CD1c-positive myeloid dendritic cell (primary cell): Measurements from ENCODE around the gene GPR176.

Experiments used
- DNase-seq: peaks from one replicate; pipeline ENCODE4 v3.0.0-alpha.2; 2016; ENCODE audit errors: extremely low spot score

The GPR176 gene

DNA sequence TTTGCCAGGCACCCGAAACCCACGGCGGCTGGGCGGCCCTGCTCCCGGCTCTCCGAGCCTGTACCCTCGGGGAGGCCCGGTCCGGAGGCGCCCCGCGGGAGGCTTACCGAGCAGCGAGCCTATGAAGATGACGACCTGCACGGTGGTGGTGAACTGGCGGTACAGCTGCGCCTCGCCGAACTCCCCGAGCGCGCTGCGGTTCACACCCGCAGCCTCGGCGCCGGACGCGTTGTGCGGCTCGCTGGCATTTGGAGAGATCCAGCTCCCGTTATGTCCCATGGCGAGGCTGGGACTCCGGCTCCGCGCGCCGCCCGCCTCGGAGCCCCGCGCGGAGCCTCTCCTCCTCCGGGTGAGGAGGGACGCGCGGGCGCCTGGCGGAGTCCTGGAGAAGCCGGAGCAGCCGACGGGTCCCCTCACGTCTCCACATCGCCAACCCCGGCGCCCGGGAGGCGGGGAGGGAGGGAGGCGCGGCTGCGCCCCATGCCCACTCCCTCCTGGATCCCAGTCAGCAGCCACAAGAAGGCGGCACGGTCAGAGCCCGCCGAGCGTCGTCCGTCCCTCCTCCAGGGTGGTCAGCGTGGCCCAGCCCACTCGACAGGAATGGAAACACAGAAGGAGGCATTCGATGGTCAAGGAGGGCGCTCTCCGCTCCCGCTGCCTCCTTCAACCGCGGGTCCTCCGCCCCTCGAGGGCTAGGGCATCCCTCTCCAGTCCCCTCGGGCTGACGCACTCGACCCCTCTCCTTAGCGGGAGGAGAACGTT lies at the start of gene GPR176:
GPR176 (minus strand) TSS at position 519 of the 762 bp plus-strand sequence; CDS start at position 279, 240 bp downstream.
- peak; percentile 40 for DNase-seq

DNA sequence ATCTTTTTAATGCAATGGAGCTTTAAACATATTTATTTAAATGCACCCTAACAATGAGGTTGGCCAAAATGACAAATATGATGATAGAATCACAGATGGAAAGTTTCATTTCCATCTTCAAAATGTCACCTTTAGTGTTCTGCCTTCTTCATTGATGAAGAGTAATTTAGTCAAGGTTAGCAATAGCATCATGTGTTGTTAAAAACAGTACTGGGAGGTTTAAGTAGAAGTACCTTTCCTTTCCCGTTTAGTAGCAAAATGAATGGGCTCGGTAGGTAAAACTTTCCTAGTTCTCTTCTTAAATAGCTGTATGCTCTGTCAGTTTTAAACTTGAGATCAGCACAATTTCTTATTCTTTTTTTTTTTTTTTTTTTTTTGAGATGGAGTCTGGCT lies 48.9 kb upstream of the GPR176 start:
- no peak for DNase-seq

GRCh38 chr15:39968273-39969001 lies 48.4 kb upstream of the GPR176 start:
- DNase-seq: no peak

DNA sequence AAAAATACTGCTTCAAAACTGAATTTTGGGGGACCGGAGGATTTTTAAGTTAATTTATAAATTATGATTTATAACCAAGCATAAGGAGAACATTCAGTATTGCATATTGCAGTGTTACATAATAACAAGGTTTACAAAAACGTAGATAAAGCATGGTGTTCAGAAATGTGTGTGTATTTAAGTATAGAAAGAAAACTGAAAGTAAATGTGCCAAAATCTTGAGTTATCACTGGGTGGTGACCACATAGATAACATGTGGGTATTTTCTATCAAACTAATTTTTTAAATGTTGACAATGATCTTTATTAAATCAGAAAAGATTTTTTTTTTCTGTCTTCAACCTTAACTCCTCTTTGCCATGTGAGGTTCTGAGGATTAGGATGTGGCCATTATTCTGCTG lies 46.5 kb upstream of the GPR176 start:
- no peak for DNase-seq

DNA sequence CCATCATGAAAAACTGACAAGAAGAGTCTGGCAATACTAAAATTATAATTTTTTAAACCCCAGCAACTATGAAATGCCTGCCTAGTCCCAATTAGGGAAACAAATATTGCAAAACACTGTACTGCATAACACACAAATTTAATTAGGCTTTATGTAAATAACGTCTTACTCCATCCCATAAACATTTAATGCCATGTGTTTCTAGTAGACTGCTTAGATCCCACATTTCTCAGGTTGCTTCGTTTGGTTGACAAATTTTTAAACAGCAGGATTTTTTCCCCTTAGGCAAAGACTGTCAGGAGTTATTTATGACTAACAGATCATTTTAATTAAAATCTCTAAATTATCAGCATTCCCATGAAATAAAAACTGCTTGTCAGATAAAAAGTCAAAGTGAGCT lies 43.7 kb upstream of the GPR176 start:
- no peak for DNase-seq

DNA sequence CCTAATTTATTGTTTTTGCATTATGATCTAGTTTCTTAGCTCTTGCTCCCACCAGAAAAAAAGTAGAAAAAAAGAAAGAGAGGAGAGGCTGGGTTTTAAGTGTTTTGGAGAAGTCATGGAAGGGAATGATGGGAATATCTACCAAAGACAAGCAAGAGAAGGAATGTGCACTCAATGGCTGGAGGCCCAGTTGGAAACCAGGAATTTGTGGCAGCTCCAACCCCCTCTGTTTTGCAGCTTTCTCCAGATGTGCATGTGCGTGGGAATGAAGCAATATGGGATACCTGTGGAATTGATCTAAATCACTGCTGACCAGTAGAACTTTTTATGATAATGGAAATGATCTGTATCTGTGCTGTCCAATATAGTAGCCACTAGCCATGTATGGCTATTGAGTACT lies 41.0 kb upstream of the GPR176 start:
- DNase-seq: no peak

GRCh38 chr15:39960411-39960810 lies 40.3 kb upstream of the GPR176 start:
- peak; percentile 11 for DNase-seq

DNA sequence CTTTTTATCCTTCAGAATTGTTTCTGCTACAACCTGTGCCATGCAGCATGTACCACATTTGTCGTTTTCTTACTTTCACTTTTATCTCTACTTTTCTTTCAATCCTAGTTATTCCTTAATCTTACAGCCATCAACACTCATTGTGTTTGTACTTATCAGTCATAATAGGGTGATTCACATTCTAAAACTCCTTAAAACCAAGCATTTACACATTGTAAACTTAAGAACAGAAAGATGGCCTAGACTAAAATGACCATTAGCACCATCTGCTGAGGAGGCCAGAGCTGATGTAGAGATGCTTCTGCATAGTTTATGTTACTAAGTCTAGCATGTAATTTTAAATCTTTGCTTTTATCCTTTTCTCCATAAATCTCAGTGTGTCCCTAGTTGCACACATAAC lies 39.3 kb upstream of the GPR176 start:
- no peak for DNase-seq

DNA sequence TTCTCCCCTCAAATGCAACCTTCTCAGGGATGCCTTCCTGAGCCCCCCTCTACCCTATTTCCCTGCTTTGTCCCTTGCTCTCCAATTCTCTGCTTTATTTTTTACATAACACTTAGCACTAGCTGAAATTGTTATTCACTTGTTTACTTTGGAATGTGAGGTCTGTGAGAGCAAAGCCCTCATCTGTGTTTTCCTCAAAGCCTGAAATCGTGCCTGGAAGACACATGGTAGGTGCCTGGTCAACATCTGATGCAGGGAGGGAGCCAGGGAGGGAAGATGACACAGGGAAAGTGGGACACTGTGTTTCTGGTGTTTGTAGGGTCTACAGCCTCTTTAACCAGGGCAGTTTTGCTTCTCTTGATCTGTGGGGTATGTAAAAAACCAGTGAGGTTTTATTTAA lies 37.4 kb upstream of the GPR176 start:
- no peak for DNase-seq

- no peak for DNase-seq
Observed at GRCh38 chr15:39953521-39953920, 33.5 kb upstream of the GPR176 start.

- no peak for DNase-seq
Observed at GRCh38 chr15:39951561-39951960, 31.5 kb upstream of the GPR176 start.

DNA sequence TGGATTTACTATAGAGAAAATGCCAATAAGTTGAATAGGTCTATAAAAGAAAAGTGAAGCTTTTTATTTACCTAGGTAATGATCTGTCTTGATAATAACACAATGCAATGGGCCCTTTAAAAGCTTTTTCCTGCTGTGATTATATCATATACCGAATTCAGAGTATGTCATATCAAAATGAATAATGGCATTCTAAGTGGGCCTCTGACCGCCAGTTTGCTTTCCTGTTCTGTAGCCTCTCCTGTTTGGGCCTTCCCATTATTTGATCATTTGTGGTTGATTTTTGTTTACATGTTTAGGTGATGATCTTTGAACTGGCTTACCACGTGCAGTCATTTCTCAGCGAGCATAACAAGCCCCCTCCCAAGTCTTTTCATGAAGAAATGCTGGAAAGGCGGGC lies 28.8 kb upstream of the GPR176 start:
- DNase-seq: no peak

DNA sequence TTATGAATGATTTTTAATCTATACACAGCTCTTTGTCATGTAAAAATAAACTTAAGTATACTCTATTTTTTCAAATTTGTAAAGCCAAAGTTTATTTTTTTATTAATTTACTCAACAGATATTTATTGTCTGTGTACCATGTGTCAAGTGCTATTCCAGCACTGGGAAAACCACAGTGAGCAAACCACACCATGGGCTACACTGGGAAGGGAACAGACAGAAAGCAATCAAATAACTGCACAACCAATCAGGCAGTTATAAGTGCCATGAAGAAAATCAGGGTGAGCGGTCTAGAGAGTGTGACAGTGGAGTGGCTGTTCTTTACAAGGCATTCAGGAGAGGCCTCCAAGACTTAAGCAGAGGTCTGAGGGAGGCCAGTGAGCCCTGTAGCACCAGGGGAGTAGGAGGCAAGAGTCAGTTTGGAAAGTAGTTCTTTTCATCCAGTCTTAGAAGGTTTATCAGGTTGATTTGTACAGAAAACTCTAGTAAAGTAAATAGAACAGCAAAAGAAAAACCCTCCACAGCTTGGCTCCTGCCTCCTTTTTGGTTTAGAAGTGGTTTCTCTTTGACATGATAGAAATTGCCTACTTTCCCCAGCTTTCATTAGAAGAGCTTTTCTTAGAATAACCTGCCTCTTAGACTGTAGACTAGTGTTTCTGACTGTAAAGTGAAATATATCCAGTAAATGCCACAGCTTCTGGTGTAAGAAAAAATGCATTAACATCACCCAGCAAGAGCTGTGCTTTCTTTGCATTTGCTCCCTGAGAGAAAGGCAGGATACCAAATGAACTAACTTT lies 27.5 kb upstream of the GPR176 start:
- no peak for DNase-seq

DNA sequence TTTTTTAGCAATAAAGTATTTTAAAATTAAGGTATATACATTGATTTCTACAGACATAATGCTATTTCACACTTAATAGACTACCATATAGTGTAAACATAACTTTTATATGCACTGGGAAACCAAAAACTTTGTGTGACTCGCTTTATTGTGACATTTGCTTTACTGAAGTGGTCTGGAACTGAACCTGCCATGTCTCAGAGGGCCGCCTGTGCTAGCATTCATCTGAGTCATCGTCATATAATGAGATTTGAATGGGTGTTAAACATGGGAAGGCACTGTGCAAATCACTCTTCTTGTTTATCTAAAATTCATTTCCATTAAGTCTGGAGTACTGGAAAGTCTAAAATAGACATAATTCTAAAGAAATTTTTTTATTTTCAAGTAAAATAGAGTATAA lies 26.8 kb upstream of the GPR176 start:
- no peak for DNase-seq

DNA sequence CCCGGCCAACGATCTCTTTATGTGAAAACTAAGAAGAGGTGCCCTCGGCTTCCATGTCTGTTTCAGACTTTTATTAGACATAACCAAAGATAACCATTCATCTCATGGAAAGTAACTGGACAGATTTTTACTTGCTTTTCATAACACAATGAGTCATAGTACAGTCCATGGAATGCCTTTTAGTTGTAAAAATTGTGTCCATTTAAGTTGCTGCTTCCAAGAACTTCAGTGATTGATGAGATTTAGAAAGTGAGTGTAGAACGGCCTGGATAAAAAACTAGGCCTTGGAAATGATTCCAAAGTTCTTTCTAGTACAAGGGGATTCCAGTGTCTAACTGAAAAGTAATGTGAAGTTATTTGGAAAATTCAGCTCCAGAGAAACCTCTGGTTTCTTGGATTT lies 24.7 kb upstream of the GPR176 start:
- no peak for DNase-seq

- DNase-seq: no peak
Observed at GRCh38 chr15:39942753-39943150, 22.7 kb upstream of the GPR176 start.

DNA sequence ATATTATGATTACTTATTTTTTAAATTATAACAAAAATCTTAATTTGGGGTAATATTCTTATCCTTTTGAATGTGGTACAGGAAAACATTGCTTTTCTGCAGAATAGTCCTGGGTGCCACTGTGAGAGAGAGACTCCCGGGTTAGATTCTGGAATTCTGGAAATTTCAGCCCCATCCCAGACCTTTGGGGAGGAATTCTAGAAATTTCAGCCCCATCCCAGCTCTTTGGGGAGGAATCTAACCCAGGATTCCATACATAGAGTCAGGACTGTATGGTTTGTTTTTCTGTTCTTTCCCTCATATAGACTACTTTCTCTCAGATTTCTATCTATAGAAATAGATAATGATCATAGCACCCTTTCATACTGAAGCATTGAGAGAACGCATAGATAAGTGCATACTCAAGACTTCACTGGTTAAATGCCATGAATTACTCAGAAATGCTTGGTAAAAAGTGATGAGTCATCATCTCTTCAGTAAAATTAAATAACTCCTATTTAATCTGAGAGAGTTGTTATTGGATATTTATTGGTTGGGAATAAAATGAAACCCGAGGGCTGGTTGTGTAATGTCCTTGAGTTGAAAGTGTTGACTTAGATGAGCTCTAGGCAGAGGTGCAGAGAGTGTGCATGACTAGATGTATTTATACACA lies 22.2 kb upstream of the GPR176 start:
- DNase-seq: no peak

- DNase-seq: peak; percentile 82
Observed at GRCh38 chr15:39939487-39940452, 19.7 kb upstream of the GPR176 start.

- no peak for DNase-seq
Observed at GRCh38 chr15:39937696-39938095, 17.6 kb upstream of the GPR176 start.

DNA sequence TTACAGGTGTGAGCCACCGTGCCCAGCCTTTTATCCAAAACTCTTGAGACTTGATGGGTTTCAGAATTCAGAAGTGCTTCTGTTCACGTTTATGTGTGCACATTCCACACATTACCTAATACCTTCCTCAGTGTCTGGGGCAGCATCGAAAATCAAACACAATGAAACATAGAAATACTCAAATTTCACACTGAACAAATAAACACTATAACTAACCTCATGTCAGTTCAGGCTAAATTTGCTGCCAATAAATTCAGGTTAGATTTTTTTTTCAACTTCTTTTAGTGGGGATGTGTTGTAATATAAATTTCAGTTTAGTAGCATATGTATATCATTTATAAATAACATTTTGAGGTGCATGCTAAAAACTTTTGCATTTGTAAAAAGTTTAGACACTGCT lies 16.6 kb upstream of the GPR176 start:
- no peak for DNase-seq

DNA sequence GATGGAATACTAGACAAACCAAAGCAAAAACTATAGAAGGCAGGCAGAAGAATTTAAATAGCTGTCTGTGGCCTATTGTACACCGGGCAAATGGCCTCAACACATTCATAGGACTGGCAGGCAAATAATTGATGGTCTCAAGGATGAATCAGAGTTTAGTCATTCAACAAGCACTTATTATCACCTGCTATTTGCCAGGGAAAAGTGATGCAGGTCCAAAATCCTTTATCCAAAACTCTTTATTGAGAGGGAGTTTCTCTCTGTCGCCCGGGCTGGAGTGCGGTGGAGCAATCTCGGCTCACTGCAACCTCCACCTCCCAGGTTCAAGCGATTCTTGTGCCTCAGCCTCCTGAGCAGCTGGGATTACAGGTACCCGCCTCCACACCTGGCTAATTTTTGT lies 16.1 kb upstream of the GPR176 start:
- no peak for DNase-seq
